ENCODE measurements around the gene ENO3. TPM values are rescaled to one million over a fixed set of nuclear protein-coding genes. Genes with fewer than 3 reads are reported as not detected.

The ENO3 gene
- total RNA-seq, 1 experiment from 2014 or later: 12.3 TPM

- Mint-ChIP-seq H3K9me3 (ENCODE audit: low read depth, unreplicated experiment) (no peaks in the 10 kb centered on the region), H3K4me1 (ENCODE audit: low read depth, unreplicated experiment) (peaks cover 27% of the 10 kb centered on the region), H3K36me3 (ENCODE audit: insufficient read depth, unreplicated experiment) (peaks cover 51% of the 10 kb centered on the region), H3K27me3 (ENCODE audit: unreplicated experiment) (no peaks in the 10 kb centered on the region), H3K4me3 (ENCODE audit: low read depth, unreplicated experiment) (peak overlapping the region; percentile 89), H3K27ac (ENCODE audit: unreplicated experiment) (no peak overlapping the region)
- intact Hi-C loops (cut with micrococcal nuclease; ENCODE audit: unreplicated experiment): no loop called here
- TF ChIP-seq, protein P1, sequence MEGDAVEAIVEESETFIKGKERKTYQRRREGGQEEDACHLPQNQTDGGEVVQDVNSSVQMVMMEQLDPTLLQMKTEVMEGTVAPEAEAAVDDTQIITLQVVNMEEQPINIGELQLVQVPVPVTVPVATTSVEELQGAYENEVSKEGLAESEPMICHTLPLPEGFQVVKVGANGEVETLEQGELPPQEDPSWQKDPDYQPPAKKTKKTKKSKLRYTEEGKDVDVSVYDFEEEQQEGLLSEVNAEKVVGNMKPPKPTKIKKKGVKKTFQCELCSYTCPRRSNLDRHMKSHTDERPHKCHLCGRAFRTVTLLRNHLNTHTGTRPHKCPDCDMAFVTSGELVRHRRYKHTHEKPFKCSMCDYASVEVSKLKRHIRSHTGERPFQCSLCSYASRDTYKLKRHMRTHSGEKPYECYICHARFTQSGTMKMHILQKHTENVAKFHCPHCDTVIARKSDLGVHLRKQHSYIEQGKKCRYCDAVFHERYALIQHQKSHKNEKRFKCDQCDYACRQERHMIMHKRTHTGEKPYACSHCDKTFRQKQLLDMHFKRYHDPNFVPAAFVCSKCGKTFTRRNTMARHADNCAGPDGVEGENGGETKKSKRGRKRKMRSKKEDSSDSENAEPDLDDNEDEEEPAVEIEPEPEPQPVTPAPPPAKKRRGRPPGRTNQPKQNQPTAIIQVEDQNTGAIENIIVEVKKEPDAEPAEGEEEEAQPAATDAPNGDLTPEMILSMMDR (IDR thresholded peaks at IDR 0.05; ENCODE audit: unreplicated experiment): no peak
- BruUV-seq (replicated peaks): no TSS peak
- peak; percentile 57 for DNase-seq
- CTCF ChIA-PET: no interaction called here
Observed at GRCh38 chr17:4949321-4950074, 1.4 kb upstream of the ENO3 start.

- intact Hi-C loops (cut with micrococcal nuclease; ENCODE audit: unreplicated experiment): no loop called here
- Mint-ChIP-seq H3K9me3 (ENCODE audit: low read depth, unreplicated experiment) (no peaks in the 10 kb centered on the region), H3K4me1 (ENCODE audit: low read depth, unreplicated experiment) (peaks cover 20% of the 10 kb centered on the region), H3K36me3 (ENCODE audit: insufficient read depth, unreplicated experiment) (peaks cover 44% of the 10 kb centered on the region), H3K4me3 (ENCODE audit: low read depth, unreplicated experiment) (peak overlapping the region; percentile 89), H3K27ac (ENCODE audit: unreplicated experiment) (peak overlapping the region; percentile 63), H3K27me3 (ENCODE audit: unreplicated experiment) (no peaks in the 10 kb centered on the region)
- TF ChIP-seq, protein P1 (IDR thresholded peaks at IDR 0.05; ENCODE audit: unreplicated experiment): no peak
- DNase-seq: peak; percentile 77
- TSS peak; percentile 82 for BruUV-seq (replicated peaks)
- CTCF ChIA-PET: interaction anchor here (0.6 kb wide), 1 partner anchor 167 kb away, joined by 3 read pairs; no protein-coding TSS in a partner anchor
Observed at GRCh38 chr17:4950075-4950745, 709 bp upstream of the ENO3 start.

- Mint-ChIP-seq H3K36me3 (ENCODE audit: insufficient read depth, unreplicated experiment) (peaks cover 38% of the 10 kb centered on the region), H3K4me3 (ENCODE audit: low read depth, unreplicated experiment) (no peak overlapping the region), H3K9me3 (ENCODE audit: low read depth, unreplicated experiment) (peaks cover 2% of the 10 kb centered on the region), H3K27me3 (ENCODE audit: unreplicated experiment) (no peaks in the 10 kb centered on the region), H3K27ac (ENCODE audit: unreplicated experiment) (peak overlapping the region; percentile 63), H3K4me1 (ENCODE audit: low read depth, unreplicated experiment) (peaks cover 13% of the 10 kb centered on the region)
- no TSS peak for BruUV-seq (replicated peaks)
- TF ChIP-seq, protein P1 (IDR thresholded peaks at IDR 0.05; ENCODE audit: unreplicated experiment): no peak
- DNase-seq: no peak
- CTCF ChIA-PET: interaction anchor here (0.6 kb wide), 1 partner anchor 135 kb away, joined by 3 read pairs; no protein-coding TSS in a partner anchor
- intact Hi-C loops (cut with micrococcal nuclease; ENCODE audit: unreplicated experiment): no loop called here
Observed at GRCh38 chr17:4951486-4951885, 567 bp downstream of the ENO3 start.

- Mint-ChIP-seq H3K27me3 (ENCODE audit: unreplicated experiment) (no peaks in the 10 kb centered on the region), H3K27ac (ENCODE audit: unreplicated experiment) (no peak overlapping the region), H3K9me3 (ENCODE audit: low read depth, unreplicated experiment) (peaks cover 2% of the 10 kb centered on the region), H3K4me3 (ENCODE audit: low read depth, unreplicated experiment) (no peak overlapping the region), H3K4me1 (ENCODE audit: low read depth, unreplicated experiment) (peaks cover 13% of the 10 kb centered on the region), H3K36me3 (ENCODE audit: insufficient read depth, unreplicated experiment) (peaks cover 24% of the 10 kb centered on the region)
- intact Hi-C loops (cut with micrococcal nuclease; ENCODE audit: unreplicated experiment): no loop called here
- BruUV-seq (replicated peaks): no TSS peak
- no peak for DNase-seq
- TF ChIP-seq, protein P1 (IDR thresholded peaks at IDR 0.05; ENCODE audit: unreplicated experiment): no peak
- CTCF ChIA-PET: no interaction called here
Observed at GRCh38 chr17:4953451-4953961, 2.6 kb downstream of the ENO3 start.

All from Calu3 (cell line).